ENCODE measurements around the gene CLCN6.

DNA sequence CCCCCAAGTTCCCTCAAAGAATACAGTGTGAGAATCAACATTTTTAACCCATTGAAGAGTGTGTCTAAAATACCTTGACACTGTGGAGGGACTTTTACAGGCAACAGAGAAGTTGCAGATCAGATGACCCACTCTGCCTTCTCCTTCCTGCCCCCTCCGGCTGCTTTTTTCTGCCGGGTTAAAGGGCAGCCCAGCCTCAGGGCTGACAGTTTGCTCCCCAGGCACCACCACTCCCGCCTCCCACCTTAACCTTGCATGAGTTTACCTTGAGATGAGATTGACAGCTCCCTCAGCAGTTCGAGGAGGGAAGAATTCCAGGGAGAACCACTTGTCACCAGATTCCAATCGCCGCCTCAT lies 3.4 kb upstream of the CLCN6 start:
- TF ChIP-seq CTCF (IDR thresholded peaks at IDR 0.05; ENCODE audit: low read depth, low read length), result no peak
- TF ChIP-seq, protein P1, sequence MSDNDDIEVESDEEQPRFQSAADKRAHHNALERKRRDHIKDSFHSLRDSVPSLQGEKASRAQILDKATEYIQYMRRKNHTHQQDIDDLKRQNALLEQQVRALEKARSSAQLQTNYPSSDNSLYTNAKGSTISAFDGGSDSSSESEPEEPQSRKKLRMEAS (IDR thresholded peaks at IDR 0.05; ENCODE audit: low read depth, low read length), result no peak

Measured in NB4 (cell line).